NCI-H2107 treated with DMSO at 0.1 percent for 48 hours (cell line): ENCODE results near the gene OR7A5.
"Not testable (repeated sequence)": the region's sequence is repeated elsewhere in the genome, so short reads cannot be mapped to it uniquely, and the experiment has no call there.

Experiments used
- DNase-seq: peaks from one replicate; lab custom pipeline; 2025; ENCODE audit not compliant: unreplicated experiment; lab: John Stamatoyannopoulos, UW

Gene OR7A5

DNA sequence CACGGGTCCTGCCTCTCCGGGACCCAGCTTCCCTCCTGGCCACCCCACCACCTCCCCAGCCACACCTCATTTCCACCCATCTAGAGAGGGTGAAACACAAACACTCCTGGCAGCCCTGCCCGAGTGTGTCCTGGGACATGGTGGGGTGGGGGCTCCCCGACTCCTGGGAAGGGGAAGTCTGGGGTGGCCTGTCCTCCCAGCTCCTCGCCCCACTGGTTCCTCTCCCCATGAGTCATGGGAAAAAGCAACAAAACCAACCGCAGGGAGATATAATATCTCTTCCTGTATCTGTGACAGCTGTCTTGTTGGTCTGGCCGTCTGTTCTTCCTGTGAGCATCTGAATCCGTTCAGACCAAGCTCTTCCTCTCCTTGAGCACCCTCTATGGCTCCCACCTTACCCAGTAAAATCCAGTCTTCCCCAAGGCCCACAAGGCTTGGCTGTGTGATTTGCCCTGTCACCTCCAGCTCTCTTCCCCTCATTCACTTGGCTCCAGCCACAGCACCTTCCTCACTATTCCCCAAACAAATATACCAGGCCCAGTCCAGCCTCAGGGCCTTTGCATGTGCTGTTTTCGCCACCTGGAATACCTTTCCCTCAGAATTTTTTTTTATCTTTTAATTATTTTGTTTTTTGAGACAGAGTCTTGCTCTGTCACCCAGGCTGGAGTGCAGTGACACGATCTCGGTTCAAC lies 49.7 kb downstream of the OR7A5 start:
- not testable (repeated sequence) for DNase-seq

DNA sequence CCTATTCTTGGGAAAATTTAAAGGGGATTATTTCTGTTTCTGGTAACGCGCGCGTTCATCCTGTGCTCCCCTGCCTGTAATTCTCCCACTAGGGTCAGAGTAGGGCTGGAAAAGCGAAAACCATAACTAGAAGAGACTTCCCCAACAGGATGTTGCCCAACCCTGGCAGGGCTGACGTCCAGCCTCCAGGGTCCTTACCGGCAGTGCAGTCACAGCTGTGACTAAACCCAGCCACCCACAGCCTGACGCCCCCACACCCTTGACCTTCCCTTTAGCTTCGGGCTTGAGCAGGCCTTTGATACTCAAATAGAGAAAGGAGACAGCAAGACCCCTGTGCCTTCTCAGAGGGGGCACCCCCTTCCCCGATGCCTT lies 50.3 kb downstream of the OR7A5 start:
- not testable (repeated sequence) for DNase-seq

DNA sequence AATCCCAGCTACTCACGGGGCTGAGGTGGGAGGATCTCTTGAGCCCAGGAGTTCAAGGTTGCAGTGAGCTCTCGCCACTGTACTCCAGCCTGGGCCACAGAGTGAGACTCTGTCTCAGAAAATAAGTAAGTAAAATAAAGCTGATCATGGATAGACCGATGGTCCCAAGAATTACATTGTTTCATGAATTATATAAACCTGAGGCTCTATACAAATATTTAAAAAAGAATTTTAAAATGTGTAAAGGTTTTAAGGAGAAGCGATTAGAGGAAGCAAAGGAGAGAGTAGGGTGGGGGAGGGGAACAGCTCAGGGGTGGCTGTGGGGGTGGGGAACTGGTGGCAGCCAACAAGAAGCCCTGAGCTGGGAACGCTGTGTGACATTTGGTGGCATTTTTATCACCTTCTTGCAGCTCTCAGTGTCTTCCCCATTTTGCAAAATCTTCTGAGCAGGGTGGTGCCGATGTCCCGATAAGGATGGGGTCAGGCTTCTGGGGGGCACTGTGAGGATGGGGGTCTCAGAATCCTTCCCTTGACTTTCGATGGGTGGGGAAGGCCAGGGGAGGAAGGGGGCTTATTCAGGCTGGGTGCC lies 51.5 kb downstream of the OR7A5 start:
- DNase-seq = not testable (repeated sequence)

DNA sequence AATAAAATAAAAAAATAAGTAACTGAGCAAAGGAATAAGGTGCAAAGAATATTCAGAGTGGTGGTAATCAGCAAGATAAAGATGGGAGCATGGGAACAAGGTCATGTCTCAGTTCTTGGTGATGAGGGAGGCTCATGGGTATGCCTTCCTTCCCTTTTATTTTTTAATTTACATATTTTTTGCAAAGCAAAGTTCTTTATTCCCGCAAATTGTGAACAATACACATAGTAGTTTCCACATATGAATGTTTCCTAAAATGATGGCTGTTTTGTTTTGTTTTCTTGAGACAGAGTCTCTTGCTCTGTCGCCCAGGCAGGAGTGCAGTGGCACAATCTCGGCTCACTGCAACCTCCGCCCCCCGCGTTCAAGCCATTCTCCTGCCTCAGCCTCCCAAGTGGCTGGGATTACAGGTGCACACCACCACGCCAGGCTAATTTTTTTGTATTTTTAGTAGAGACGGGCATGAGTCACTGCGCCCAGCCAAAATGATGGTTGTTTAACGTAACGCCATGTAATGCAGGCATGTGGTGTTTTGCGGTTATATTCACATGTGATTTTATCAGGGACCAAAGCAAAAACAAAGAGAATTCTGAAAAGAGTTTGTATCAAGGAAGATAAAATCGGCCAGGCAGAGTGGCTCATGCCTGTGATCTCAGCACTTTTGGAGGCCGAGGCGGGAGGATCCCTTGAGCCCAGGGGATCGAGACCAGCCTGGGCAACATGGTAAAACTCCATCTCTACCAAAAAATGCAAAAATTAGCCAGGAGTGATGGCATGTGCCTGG lies 52.2 kb downstream of the OR7A5 start:
- DNase-seq = no peak

DNA sequence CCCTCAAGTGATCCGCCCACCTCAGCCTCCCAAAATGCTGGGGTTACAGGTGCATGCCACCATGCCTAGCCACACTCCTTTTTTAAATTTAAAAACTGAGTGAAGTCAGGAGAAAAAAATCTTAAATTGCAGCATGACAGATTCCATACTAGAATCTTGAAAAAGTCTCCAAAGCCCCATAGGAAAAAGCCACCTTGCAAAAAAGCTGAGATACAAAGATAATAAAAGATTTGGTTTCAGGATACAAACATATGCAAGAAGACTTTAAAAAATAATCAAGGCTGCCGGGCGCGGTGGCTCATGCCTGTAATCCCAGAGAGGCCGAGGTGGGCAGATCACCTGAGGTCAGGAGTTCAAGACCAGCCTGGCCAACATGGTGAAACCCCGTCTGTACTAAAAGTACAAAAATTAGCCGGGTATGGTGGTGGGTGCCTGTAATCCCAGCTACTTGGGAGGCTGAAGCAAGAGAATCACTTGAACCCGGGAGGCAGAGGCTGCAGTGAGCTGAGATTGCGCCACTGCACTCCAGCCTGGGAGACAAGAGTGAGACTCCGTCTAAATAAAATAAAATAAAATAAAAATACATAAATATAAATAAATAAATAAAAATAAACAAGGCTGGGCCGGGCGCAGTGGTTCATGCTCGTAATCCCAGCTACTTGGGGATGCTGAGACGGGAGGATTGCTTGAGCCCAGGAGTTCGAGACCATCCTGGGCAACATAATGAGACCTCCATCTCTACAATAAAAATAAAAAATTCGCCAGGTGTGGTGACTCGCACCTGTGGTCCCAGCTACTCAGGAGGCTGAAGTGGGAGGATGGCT lies 53.1 kb downstream of the OR7A5 start:
- not testable (repeated sequence) for DNase-seq

DNA sequence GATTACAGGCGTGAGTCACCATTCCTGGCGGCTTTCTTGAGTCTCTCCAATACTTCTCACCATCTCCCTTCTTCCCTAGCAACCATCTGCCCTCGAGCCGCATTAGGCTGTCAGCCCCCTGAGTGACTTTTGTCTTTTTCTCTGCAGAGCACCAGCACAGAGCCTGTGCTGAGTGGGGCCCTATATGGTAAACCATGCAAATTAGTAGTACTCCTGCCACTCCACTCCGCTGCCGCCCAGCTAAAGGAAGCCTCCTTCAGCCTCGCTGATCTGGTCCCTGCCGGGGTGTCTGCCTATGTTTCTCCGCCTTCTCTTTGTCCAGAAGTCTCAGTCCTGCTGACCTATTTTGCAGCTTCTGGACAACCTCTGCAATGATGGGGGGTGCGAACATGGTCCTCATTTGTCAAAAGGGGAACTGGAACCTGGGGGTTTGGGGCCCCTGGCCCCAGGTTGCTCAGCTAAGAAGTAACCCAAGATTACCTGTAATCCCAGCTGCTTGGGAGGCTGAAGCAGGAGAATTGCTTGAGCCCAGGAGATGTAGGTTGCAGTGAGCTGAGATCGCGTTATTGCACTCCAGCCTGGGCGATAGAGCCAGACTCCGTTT lies 54.3 kb downstream of the OR7A5 start:
- not testable (repeated sequence) for DNase-seq

DNA sequence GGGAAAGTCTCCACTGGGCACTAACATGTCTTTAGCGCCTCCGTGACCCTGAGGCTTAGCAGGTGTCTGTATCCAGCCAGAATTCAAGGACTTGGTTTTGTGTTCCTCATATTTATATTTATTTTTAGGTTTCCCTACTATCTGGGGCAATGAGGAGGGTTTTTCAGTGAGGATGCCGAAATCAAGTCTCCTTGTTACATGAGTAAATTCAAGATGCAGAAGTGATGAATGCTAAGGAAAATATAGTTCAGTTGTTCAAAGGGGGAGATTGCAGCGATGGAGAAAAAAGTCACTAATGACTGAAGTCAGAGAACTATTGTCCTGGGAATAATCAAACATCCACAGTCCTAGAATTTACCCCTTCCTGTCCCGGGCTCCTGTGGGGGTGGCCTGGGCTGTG lies 55.8 kb downstream of the OR7A5 start:
- DNase-seq = no peak

DNA sequence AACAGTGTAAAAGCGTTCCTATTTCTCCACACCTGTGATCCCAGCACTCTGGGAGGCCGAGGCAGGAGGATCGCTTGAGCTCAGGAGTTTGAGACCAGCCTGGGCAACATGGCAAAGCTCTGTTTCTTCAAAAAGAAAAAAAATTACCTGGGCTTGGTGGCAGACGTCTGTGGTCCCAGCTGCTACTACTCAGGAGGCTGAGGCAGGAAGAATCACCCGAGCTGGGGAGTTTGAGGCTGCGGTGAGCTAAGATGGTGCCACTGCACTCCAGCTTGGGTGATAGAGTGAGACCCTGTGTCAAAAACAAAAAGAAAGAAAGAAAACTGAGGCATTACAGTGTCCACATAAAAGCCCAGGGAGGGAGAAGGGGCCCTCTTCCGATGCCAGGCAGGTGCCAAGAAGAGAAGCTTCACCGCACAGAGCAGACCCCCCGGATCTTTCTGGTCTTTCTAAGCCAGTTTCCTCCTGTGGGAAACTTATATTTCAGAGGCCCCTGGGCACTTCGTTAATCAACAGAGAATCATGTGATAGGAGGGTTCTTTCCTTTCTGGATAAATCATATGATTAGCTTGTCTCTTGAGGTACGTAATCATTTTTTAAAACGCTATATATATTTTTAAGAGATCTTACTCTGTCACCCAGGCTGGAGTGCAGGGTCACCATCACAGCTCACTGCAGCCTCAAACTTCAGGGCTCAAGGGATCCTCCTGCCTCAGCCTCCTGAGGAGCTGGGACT lies 56.7 kb downstream of the OR7A5 start, which contains the start of gene ADGRE2:
ADGRE2 (minus strand) TSS at position 451 of the 736 bp plus-strand sequence. CDS start 1,804 bp downstream, outside the sequence.
- not testable (repeated sequence) for DNase-seq

DNA sequence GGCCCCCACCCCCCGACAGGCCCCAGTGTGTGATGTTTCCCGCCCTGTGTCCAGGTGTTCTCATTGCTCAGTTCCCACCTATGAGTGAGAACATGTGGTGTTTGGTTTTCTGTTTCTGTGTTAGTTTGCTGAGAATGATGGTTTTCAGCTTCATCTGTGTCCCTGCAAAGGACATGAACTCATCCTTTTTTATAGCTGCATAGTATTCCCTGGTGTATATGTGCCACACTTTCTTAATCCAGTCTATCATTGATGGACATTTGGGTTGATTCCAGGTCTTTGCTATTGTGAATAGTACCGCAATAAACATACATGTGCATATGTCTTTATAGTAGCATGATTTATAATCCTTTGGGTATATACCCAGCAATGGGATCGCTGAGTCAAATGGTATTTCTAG lies 57.3 kb downstream of the OR7A5 start:
- DNase-seq = not testable (repeated sequence)
